Activated naive CD4-positive, alpha-beta T cell treated with anti-CD3 and anti-CD28 coated beads, Interleukin-2, amount 50 U/mL, for 16 hours (primary cell): ENCODE results near the gene UHRF2.
"Not testable (repeated sequence)": the region's sequence is repeated elsewhere in the genome, so short reads cannot be mapped to it uniquely, and the experiment has no call there.

Experiments
- DNase-seq: peaks from one replicate; pipeline ENCODE4 v3.0.0-alpha.2; 2020

The UHRF2 gene

GRCh38 chr9:6428940-6429889 lies 16.2 kb downstream of the UHRF2 start:
- no peak for DNase-seq

DNA sequence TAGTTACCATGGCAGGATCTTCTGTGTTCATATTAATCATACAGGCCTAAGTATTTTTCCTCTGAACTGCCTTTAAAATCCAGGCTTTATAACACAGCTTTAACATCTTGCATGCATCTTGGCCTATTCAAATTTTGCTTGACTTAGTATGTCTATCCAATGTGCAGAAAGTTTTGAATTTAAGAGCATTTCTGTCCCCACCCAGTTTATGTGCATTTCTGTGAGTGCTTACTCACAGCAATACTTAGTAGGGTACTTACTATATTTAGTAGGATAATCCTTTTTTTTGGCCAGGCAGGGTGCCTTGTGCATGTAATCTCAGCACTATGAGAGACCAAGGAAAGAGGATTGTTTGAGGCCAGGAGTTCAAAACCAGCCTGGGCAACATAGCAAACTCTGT lies 18.0 kb downstream of the UHRF2 start:
- DNase-seq, result no peak

DNA sequence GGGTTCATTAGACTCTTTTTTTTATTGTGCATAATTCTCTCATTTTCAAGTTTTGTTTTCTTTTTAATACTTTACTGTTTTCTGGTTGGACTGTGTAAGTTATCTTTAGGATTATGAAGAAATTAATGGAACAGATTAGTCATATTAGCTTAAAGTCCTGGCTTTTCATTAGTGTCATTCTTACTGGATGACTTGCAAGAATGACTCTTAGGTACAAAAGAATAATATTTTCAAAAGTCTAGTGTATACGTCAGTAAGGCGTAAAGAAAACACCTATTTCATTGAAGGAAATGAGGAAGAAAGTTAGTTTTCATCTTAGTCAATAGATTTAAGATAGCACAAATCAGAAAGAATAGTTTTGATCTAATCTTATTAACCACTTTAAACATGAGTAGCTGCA lies 20.4 kb downstream of the UHRF2 start:
- no peak for DNase-seq

DNA sequence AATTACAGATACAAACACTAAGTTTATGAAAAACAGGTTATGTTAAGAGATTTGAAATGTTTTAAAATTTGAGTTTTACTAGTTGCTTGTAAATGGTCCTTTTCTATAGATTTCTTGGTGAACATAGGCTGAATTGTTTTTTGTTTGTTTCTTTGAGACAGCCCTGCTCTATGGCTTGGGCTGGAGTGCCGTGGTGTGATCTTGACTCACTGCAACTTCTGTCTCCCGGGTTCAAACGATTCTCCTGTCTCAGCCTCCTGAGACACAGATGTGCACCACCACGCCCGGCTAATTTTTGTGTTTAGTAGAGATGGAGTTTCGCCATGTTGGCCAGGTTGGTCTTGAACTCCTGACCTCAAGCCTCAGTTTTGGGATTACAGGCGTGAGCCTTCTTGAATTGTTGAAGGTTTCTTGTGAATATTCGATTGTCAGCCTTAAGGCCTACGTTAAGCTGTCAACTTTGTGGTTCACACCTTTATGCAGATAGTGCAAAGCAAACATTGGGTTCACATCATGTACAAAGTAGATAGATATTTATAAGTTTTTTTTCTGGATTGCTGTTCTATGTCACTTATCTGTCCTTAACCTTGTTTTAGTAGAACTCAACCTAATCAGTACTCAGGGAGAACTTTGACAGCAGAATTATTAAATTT lies 26.2 kb downstream of the UHRF2 start:
- no peak for DNase-seq

DNA sequence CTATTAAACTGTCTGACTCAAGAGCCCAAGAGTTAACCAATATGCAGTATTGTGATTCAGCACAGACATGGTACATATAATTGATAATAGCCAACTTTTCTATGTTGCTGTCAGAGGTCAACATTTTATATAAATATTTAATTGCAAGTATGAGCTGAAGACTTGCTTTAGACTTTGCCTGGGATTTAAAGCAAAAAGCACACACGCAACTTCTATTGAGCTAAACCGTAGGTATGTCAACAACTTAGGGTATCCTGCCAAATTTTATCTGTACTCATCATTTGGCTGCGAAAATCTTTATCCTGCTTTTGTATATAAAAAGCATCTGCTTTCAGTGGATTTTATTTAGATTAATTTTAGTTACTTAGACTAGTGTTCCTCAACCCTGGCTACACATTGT lies 27.4 kb downstream of the UHRF2 start:
- no peak for DNase-seq

- DNase-seq, result no peak
These were observed 28.3 kb downstream of the UHRF2 start for GRCh38 chr9:6441269-6441668.

GRCh38 chr9:6443661-6444060 lies 30.7 kb downstream of the UHRF2 start:
- DNase-seq, result no peak

GRCh38 chr9:6444128-6444527 lies 31.1 kb downstream of the UHRF2 start:
- DNase-seq, result no peak

GRCh38 chr9:6449086-6449485 lies 36.1 kb downstream of the UHRF2 start:
- no peak for DNase-seq

- no peak for DNase-seq
These were observed 36.6 kb downstream of the UHRF2 start for GRCh38 chr9:6449645-6450044.

GRCh38 chr9:6450641-6451375 lies 37.8 kb downstream of the UHRF2 start:
- no peak for DNase-seq

DNA sequence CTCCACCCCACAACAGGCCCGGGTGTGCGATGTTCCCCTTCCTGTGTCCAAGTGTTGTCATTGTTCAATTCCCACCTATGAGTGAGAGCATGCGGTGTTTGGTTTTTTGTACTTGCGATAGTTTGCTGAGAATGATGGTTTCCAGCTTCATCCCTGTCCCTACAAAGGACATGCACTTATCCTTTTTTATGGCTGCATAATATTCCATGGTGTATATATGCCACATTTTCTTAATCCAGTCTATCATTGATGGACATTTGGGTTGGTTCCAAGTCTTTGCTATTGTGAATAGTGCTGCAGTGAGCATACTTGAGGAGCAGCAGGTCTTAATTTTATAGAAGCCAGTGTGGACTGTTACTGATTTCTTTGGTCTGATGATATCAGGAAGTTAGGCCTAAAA lies 42.3 kb downstream of the UHRF2 start:
- not testable (repeated sequence) for DNase-seq

DNA sequence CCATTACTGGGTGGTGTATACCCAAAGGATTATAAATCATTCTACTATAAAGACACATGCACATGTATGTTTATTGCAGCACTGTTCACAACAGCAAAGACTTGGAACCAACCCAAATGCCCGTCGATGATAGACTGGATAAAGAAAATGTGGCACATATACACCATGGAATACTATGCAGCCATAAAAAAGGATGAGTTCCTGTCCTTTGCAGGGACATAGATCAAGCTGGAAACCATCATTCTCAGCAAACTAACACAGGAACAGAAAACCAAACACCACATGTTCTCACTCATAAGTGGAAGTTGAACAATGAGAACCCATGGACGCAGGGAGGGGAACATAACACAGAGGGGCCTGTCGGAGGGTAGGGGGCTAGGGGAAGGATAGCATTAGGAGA lies 45.7 kb downstream of the UHRF2 start:
- DNase-seq, result not testable (repeated sequence)

GRCh38 chr9:6459718-6460117 lies 46.7 kb downstream of the UHRF2 start:
- no peak for DNase-seq

- DNase-seq, result no peak
These were observed 47.3 kb downstream of the UHRF2 start for GRCh38 chr9:6460189-6460768.

- no peak for DNase-seq
These were observed 48.6 kb downstream of the UHRF2 start for GRCh38 chr9:6461619-6462018.

DNA sequence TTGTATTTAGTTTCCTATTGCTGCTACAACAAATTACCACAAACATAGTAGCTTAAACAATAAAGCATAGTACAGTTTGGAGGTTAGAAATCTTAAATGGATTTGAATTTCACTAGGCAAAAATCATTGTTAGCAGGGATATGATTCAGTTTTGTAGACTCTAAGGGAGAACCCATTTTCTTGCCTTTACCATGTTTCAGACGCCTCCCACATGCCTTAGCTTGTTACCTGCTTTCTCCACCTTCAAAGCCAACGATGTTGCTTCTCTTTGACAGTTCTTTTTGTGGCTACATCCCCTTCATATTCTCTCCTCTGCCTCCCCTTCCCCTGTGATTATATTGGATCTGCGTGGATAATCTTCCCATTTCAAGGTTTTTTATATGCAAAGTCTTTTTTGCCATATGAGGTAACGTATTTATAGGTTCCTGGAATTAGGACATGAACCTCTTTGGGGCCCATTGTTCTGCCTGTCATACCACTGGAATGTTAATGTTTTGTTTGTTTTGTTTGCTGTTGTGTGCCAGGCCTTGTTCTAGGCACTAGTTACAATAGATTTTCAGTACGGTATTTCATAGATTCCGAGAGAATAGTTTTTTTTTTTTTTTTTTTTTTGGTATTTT lies 54.1 kb downstream of the UHRF2 start:
- DNase-seq, result no peak

GRCh38 chr9:6471231-6471850 lies 58.3 kb downstream of the UHRF2 start:
- DNase-seq, result no peak

GRCh38 chr9:6473151-6473550 lies 60.2 kb downstream of the UHRF2 start:
- no peak for DNase-seq

DNA sequence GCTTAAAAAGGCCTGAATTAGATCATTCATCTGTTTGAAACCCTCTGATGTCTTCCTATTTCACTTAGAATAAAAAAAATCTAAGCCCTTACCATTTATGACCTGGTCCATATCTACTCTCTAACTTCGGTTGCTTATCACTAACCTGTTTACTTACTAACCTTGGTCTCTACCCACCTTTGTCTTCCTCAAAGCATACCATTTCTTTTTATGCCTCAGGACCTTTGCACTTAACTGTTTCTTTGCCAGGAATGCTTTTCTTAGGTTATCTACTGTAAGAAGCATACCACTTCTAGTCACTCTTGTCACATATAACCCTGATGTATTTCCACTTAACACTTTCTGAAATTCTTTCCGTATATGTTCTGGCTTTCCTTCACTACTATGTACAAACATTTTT lies 67.0 kb downstream of the UHRF2 start:
- DNase-seq, result no peak

GRCh38 chr9:6484210-6484609 lies 71.2 kb downstream of the UHRF2 start:
- DNase-seq, result no peak

- DNase-seq, result no peak
These were observed 75.4 kb downstream of the UHRF2 start for GRCh38 chr9:6488395-6488794.
